ENCODE data around the gene MYH7.
"Not testable (repeated sequence)": the region's sequence is repeated elsewhere in the genome, so short reads cannot be mapped to it uniquely, and the experiment has no call there.

Gene MYH7

GRCh38 chr14:23403139-23403438 is 32.4 kb downstream of the MYH7 start:
- TF ChIP-seq CTCF (conservative IDR thresholded peaks at IDR 0.05) = no peak
- no peak overlapping the region for H3K27ac ChIP-seq

GRCh38 chr14:23402296-23403138 is 32.9 kb downstream of the MYH7 start:
- no peak overlapping the region for H3K27ac ChIP-seq
- TF ChIP-seq CTCF (conservative IDR thresholded peaks at IDR 0.05) = no peak

- no peak overlapping the region for H3K27ac ChIP-seq
- no peak for TF ChIP-seq CTCF (conservative IDR thresholded peaks at IDR 0.05)
Observed at GRCh38 chr14:23401291-23401690, 34.2 kb downstream of the MYH7 start.

- H3K27ac ChIP-seq = not testable (repeated sequence)
Observed at GRCh38 chr14:23400496-23401149, 34.8 kb downstream of the MYH7 start.

GRCh38 chr14:23399591-23399990 is 35.9 kb downstream of the MYH7 start:
- no peak overlapping the region for H3K27ac ChIP-seq
- TF ChIP-seq CTCF (conservative IDR thresholded peaks at IDR 0.05) = no peak

- no peak for TF ChIP-seq CTCF (conservative IDR thresholded peaks at IDR 0.05)
- H3K27ac ChIP-seq = no peak overlapping the region
Observed at GRCh38 chr14:23399136-23399535, 36.3 kb downstream of the MYH7 start.

- TF ChIP-seq CTCF (conservative IDR thresholded peaks at IDR 0.05) = no peak
- no peak overlapping the region for H3K27ac ChIP-seq
Observed at GRCh38 chr14:23398348-23398747, 37.1 kb downstream of the MYH7 start.

GRCh38 chr14:23396781-23397407 is 38.6 kb downstream of the MYH7 start:
- H3K27ac ChIP-seq = no peak overlapping the region
- no peak for TF ChIP-seq CTCF (conservative IDR thresholded peaks at IDR 0.05)
